Central memory CD8-positive, alpha-beta T cell (primary cell): ENCODE measurements around the gene OR52K1.
"Not testable (repeated sequence)": the region's sequence is repeated elsewhere in the genome, so short reads cannot be mapped to it uniquely, and the experiment has no call there.

Experiments
- ATAC-seq: fragments of 150-1000 bp; cut with Tn5 transposase; replicated peaks from 2 replicates; pipeline ENCODE4 v1.10.0; 2022; ENCODE audit warnings: mild to moderate bottlenecking, moderate FRiP score, moderate number of reproducible peaks; ENCODE audit not compliant: poor library complexity, severe bottlenecking; ENCODE audit errors: extremely low read depth
- DNase-seq, 2 donors: peaks; one replicate each; pipeline ENCODE4 v3.0.0; 2021; ENCODE audit warnings: low spot score in 2 of 2
- H3K27ac Mint-ChIP-seq: one replicate; pipeline ENCODE4 v1.8.0; 2022; ENCODE audit warnings: low read depth, mild to moderate bottlenecking, moderate library complexity, mixed read lengths
- H3K27me3 Mint-ChIP-seq: one replicate; pipeline ENCODE4 v1.8.0; 2022; ENCODE audit warnings: mixed read lengths
- H3K36me3 Mint-ChIP-seq: one replicate; pipeline ENCODE4 v1.8.0; 2022; ENCODE audit warnings: mild to moderate bottlenecking, moderate library complexity, mixed read lengths; ENCODE audit not compliant: insufficient read depth
- H3K4me1 Mint-ChIP-seq: one replicate; pipeline ENCODE4 v1.8.0; 2022; ENCODE audit warnings: mixed read lengths
- H3K4me3 Mint-ChIP-seq: one replicate; pipeline ENCODE4 v1.8.0; 2022; ENCODE audit warnings: mild to moderate bottlenecking, moderate library complexity, mixed read lengths
- H3K9me3 Mint-ChIP-seq: one replicate; pipeline ENCODE4 v1.8.0; 2022; ENCODE audit warnings: mixed read lengths

Gene OR52K1

DNA sequence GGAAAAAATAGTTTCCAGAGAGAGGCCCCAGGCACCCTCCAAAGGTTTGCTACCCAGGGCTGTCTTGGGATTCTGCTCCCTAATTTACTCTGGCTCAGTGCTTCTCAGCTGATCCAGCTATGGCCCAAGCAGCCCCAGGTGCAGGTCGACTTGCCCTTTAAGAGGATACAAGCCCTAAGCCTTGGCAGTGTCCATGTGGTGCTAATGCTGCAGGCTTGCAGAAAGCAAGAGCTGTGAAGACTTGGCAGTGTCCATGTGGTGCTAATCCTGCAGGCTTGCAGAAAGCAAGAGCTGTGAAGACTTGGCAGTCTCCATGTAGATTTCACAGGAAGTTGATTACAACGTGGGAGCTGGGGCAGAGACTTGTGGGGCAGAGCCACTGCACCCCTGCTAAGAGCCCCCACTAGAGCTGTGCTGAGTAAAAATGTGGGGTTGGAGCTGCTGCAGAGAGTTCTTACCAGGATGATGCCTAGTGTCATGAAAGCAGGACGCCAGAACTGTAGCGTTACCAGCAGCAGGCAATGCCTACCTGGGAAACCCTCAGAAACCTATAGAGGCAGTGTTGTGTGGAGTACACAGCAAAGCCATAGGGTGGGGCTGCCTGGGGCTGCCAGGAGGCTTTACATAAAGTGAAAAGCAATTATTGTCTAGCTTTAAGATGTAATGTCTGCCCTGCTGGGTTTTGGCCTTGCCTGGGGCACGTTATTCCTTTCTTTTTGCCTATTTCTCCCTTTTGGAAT is 16.1 kb upstream of the OR52K1 start:
- no peak overlapping the region for H3K4me3 Mint-ChIP-seq
- ATAC-seq, result no peak
- DNase-seq, result no peak
- H3K9me3 Mint-ChIP-seq, result peaks cover 11% of the 10 kb centered on the region
- no peaks in the 10 kb centered on the region for H3K36me3 Mint-ChIP-seq
- no peaks in the 10 kb centered on the region for H3K4me1 Mint-ChIP-seq
- H3K27ac Mint-ChIP-seq, result no peak overlapping the region
- H3K27me3 Mint-ChIP-seq, result peaks cover 48% of the 10 kb centered on the region

DNA sequence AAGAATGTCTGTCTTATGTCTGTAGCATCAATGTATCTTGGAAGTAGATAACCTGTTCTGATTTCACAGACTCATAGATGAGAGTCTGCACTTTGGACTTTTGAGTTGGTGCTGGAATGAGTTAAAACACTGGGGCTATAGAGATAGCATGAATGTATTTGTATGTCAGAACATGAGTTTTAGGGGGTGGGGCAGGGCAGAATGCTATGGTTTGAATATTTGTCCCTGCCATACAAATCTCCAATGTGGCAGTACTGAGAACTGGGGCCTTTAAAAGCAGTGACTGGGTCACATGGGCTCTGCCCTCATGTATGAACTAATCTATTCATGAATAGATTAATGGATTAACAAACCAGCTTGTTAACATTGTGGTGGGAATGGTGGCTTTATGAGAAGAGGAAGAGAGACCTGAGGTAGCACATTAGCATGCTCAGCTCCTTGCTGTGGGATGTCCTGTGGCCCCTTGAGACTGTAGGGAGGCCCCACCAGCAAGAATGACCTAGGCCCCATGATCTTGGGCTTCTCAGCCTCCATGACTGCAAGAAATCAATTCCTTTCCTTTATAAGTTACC is 15.5 kb upstream of the OR52K1 start:
- H3K36me3 Mint-ChIP-seq, result no peaks in the 10 kb centered on the region
- no peaks in the 10 kb centered on the region for H3K4me1 Mint-ChIP-seq
- H3K27me3 Mint-ChIP-seq, result peaks cover 48% of the 10 kb centered on the region
- no peak for ATAC-seq
- H3K27ac Mint-ChIP-seq, result no peak overlapping the region
- no peak for DNase-seq
- H3K9me3 Mint-ChIP-seq, result peaks cover 11% of the 10 kb centered on the region
- H3K4me3 Mint-ChIP-seq, result no peak overlapping the region

DNA sequence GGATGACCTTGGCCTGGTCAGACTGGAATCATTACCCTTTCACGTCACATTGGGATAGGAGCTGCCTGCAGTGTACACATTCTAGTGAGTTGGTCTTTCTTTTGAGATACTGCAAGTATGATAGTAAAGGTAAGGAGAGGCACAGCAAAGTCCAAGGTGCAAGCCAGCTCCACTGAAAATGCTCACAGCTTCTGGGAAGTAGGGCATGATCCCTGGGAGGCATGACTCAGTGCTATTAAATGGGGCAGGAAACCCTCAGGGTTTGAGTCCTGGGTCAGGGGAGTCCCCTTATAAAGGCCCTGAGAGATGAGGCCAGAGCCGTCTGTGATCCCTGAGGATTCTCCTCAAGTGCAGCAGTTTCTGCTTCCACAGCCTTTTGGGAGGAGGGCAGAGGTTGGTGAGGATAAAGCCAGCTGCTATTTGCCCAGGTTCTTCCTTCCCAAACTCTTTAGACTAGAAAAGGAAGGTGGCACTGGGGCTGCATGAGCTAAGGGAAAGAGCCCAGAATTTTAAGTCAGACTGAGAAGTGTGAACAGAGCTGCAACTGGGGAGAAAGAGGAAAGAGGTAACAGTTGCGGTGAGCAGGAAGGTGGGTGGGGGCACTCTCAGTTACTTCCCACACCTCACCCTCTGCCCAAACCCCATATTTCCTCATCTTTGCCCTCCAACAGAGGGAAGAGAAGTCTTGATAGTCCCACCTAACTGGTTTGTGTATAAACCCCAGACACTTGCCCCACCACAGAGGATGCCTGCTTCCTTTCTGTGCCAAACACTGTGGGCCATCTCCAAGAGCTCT is 14.4 kb upstream of the OR52K1 start:
- Mint-ChIP-seq H3K4me3 (no peak overlapping the region), H3K36me3 (no peaks in the 10 kb centered on the region), H3K9me3 (peaks cover 11% of the 10 kb centered on the region), H3K4me1 (no peaks in the 10 kb centered on the region), H3K27me3 (peaks cover 47% of the 10 kb centered on the region), H3K27ac (no peak overlapping the region)
- DNase-seq (no peak), ATAC-seq (no peak)

DNA sequence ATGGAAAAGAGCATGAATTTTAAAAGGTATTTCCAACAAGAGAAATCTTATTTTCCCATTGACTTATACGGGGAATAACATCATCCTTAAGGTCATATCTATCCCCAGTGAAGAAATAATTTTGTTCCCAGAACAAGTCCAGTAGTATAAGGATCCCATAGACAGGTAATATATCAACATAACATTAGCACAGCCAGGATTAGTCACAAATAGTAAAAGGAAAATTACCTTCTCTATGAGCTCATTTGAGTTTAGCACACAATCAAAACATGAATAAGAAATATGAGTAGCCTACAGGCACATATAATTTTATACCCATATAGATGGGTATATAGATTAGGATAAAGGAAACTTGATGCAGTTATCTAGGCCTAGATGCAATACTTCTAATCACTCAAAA is 2.8 kb upstream of the OR52K1 start:
- H3K9me3 Mint-ChIP-seq, result no peaks in the 10 kb centered on the region
- no peaks in the 10 kb centered on the region for H3K36me3 Mint-ChIP-seq
- no peak for ATAC-seq
- H3K4me1 Mint-ChIP-seq, result no peaks in the 10 kb centered on the region
- DNase-seq, result no peak
- H3K27me3 Mint-ChIP-seq, result peaks cover 33% of the 10 kb centered on the region
- no peak overlapping the region for H3K4me3 Mint-ChIP-seq
- no peak overlapping the region for H3K27ac Mint-ChIP-seq

DNA sequence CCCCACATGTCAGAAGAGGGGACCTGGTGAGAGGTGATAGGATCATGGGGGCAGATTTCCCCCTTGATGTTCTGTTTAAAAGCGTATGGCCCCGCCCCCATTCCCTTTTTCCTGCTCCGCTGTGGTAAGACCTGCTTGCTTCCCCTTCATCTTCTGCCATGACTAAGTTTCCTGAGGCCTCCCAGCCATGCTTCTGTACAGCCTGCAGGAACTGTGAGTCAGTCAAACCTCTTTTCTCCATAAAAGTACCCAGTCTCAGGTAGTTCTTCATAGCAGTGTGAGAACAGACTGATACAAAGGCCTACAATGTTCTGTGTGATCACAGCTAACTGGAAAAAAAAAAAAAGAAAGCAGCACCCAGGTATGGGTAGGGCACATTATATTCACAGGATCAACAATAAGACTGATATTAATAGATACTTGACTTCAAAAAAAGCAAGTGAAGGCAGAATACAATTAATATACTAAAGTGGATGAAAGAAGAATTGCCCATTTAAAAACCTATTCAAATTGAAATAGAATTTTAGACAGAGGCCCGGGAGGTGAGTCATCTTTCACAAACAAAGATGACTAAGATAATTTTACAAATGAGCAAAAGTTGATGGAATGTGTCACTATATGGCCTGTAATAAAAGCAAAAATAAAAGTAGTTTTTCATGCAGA is 1.7 kb upstream of the OR52K1 start:
- ATAC-seq (no peak), DNase-seq (no peak)
- Mint-ChIP-seq H3K4me3 (no peak overlapping the region), H3K9me3 (no peaks in the 10 kb centered on the region), H3K36me3 (no peaks in the 10 kb centered on the region), H3K27ac (no peak overlapping the region), H3K27me3 (peaks cover 22% of the 10 kb centered on the region), H3K4me1 (no peaks in the 10 kb centered on the region)

DNA sequence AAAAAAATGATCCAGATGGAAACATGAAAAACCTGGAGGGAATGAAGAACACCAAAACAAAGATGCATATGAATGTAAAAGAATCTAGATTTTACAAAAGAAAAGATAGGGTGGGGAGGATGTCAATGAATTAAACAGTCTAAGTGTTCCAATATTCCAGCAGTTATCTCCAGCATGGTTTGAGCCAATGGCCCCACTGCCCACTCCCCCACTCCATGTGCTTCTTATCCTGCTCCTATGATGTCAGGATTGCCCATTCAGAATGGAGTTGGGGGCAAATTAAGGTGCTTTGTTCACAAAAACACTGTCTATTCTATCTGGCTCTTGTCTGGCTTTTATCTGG is 1.2 kb upstream of the OR52K1 start:
- Mint-ChIP-seq H3K4me1 (no peaks in the 10 kb centered on the region), H3K27me3 (peaks cover 19% of the 10 kb centered on the region), H3K4me3 (no peak overlapping the region), H3K27ac (no peak overlapping the region), H3K36me3 (no peaks in the 10 kb centered on the region), H3K9me3 (no peaks in the 10 kb centered on the region)
- no peak for DNase-seq
- no peak for ATAC-seq

DNA sequence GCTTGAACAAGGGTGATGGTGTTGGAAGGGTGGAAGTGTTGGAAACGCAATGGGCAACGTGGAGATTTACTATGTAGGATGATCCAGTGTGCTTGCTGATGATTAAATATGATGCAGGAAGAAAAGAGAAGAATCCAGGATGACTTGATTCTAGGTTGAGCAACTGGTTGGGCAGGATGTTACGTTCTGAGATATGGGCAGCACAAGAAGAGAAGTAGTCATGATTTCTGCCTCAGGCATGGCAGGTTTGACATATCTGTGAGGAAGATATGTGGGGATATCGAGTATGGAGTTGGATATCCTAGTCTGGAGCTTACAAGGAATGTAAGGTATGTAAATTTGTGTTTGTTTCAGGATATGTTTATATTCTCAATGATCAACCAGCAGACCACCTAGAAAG is 1.9 kb downstream of the OR52K1 start:
- no peak for ATAC-seq
- H3K9me3 Mint-ChIP-seq, result no peaks in the 10 kb centered on the region
- peaks cover 6% of the 10 kb centered on the region for H3K27me3 Mint-ChIP-seq
- H3K27ac Mint-ChIP-seq, result no peak overlapping the region
- H3K4me1 Mint-ChIP-seq, result no peaks in the 10 kb centered on the region
- no peaks in the 10 kb centered on the region for H3K36me3 Mint-ChIP-seq
- no peak overlapping the region for H3K4me3 Mint-ChIP-seq
- DNase-seq, result no peak

DNA sequence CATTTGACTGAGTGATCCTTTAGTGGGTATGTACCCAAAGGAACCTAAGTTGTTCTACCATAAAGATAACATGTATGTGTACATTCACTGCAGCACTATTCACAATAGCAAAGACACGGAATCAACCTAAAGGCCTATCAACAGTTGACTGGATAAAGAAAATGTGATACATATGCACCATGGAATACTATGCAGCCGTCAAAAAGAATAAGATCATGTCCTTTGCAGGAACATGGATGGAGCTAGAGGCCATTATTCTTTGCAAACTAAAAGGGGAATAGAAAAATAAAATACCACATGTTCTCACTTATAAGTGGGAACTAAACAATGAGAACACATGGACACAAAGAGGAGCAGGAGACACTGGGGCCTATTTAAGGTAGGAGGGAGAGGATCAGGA is 9.0 kb downstream of the OR52K1 start:
- not testable (repeated sequence) for ATAC-seq, H3K36me3 Mint-ChIP-seq, DNase-seq, H3K9me3 Mint-ChIP-seq, H3K4me1 Mint-ChIP-seq, H3K4me3 Mint-ChIP-seq, H3K27ac Mint-ChIP-seq
- peaks cover 45% of the 10 kb centered on the region for H3K27me3 Mint-ChIP-seq

DNA sequence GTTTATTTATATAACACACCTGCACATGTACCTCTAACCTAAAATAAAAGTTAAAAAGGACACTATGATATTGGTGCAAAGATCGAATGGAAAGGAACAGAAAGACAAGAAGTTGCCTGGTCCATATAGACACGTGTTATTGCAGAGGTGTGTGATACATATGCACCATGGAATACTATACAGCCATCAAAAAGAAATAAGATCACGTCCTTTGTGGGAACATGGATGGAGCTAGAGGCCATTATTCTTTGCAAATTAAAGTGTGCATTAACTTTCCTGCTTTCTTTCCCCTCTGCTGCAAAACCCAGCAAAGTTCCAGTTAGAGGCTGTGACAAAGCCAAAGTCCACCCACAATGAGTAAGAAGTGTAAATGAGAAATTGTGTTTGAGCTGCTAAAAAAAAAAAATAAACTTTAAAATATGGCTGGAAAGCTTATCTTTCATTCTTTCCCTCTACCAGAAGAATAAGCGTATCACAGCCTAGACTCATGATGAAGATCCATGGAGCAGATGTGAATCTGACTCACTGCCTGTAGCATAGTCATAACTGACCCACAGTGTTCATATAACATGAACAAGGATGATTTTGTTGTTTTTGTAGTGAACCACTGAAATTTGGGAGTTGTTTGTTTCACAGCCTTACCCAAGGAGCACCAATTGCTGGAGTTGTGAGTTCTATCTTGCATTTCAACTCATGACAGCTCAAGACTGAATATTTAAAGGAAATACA is 9.6 kb downstream of the OR52K1 start:
- H3K27ac Mint-ChIP-seq, result no peak overlapping the region
- H3K27me3 Mint-ChIP-seq, result peaks cover 51% of the 10 kb centered on the region
- H3K36me3 Mint-ChIP-seq, result no peaks in the 10 kb centered on the region
- no peaks in the 10 kb centered on the region for H3K4me1 Mint-ChIP-seq
- DNase-seq, result no peak
- no peak overlapping the region for H3K4me3 Mint-ChIP-seq
- ATAC-seq, result no peak
- H3K9me3 Mint-ChIP-seq, result no peaks in the 10 kb centered on the region

DNA sequence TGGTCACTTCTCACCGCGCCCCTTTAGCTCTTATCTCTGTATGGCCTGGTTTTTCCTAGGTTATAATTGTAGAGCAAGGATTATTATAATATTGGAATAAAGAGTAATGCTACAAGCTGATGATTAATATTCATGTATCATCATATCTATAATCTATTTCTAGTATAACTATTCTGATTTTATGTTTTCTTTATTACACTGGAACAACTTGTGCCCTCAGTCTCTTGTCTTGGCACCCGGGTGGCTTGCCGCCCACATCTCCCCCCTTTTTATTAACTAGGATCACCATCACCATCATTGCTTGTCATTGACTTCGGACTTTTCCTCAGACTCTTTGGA is 11.0 kb downstream of the OR52K1 start:
- Mint-ChIP-seq H3K36me3 (no peaks in the 10 kb centered on the region), H3K4me1 (no peaks in the 10 kb centered on the region), H3K9me3 (no peaks in the 10 kb centered on the region), H3K27me3 (peaks cover 56% of the 10 kb centered on the region), H3K4me3 (no peak overlapping the region), H3K27ac (no peak overlapping the region)
- DNase-seq (no peak), ATAC-seq (no peak)

DNA sequence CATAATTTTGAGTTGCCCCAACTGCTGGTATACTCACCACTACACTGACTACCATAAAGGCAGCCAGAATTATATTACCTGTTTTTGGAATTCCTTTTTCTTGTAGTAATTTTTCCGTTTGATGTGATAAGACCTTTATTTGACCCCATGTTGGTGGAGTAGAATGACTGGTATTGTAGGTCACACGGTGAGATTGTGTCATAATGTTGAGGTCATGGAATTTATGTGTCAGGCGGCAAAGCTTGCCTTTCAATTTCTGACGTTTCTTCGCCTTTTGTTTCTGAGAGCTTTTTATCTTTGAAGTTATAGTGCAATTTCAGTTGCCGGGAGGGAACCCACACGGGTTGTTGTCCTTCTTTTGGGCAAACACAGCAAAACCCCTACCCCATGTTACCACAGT is 13.0 kb downstream of the OR52K1 start:
- DNase-seq (no peak), ATAC-seq (no peak)
- no peak overlapping the region for H3K27ac Mint-ChIP-seq
- no peaks in the 10 kb centered on the region for H3K36me3 Mint-ChIP-seq
- no peaks in the 10 kb centered on the region for H3K9me3 Mint-ChIP-seq
- peaks cover 50% of the 10 kb centered on the region for H3K27me3 Mint-ChIP-seq
- no peaks in the 10 kb centered on the region for H3K4me1 Mint-ChIP-seq
- no peak overlapping the region for H3K4me3 Mint-ChIP-seq

DNA sequence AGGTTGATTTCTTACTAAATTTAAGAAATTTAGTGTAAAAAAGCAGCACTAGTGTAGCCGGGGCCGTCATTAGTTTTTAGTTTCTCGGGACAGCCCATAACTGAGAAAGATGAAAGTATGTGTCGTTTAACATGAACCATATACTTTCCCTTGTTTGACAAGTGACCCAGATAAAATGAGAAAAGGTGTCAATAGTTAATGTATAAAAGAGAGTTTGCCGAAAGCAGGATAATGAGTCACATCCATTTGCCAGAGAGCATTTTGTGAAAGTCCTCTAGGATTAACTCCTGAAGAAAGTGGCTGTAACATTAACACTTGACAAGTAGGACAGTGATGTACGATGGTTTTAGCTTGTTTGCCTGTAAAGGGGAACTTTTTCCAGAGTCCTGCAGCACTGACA is 13.5 kb downstream of the OR52K1 start:
- Mint-ChIP-seq H3K27me3 (peaks cover 51% of the 10 kb centered on the region), H3K4me3 (no peak overlapping the region), H3K4me1 (no peaks in the 10 kb centered on the region), H3K9me3 (no peaks in the 10 kb centered on the region), H3K36me3 (no peaks in the 10 kb centered on the region), H3K27ac (no peak overlapping the region)
- ATAC-seq (no peak), DNase-seq (no peak)
